Gastroesophageal sphincter (tissue), 2 donors: ENCODE results near the gene SLC22A2.
"Not testable (repeated sequence)": the region's sequence is repeated elsewhere in the genome, so short reads cannot be mapped to it uniquely, and the experiment has no call there.

Source experiments
- EP300 ChIP-seq: sonication (generic); formaldehyde crosslinking; IDR thresholded peaks from one replicate; pipeline ENCODE4 v1.6.1; 2017; ENCODE audit warnings: antibody characterized with exemption, mild to moderate bottlenecking
- POLR2A ChIP-seq, 2 donors: fragments of 450-650 bp; IDR thresholded peaks; one replicate each; pipeline ENCODE4 v1.6.1; 2017; ENCODE audit warnings: antibody characterized with exemption in 2 of 2, mild to moderate bottlenecking in 2 of 2, moderate library complexity in 1 of 2

- TF ChIP-seq EP300; POLR2A (IDR thresholded peaks at IDR 0.05): not testable (repeated sequence)
These were observed 20.9 kb downstream of the SLC22A2 start for GRCh38 chr6:160237597-160238275.
